Breast epithelium (tissue), 4 donors: ENCODE data around the gene PPP4R1. TPM values are rescaled to one million over a fixed set of nuclear protein-coding genes. Genes with fewer than 3 reads are reported as not detected.
"Not testable (repeated sequence)": the region's sequence is repeated elsewhere in the genome, so short reads cannot be mapped to it uniquely, and the experiment has no call there.

Experiments
- DNase-seq, 2 donors: peaks; one replicate each; pipeline ENCODE4 v3.0.0-alpha.2; 2019; ENCODE audit warnings: low spot score in 2 of 2
- H3K27ac ChIP-seq, 2 donors: fragments of 200-600 bp; sonication (generic) in 1 of 2; one replicate each; pipeline ENCODE4 v1.5.1; 2016 to 2019; ENCODE audit warnings: mild to moderate bottlenecking in 1 of 2
- H3K27me3 ChIP-seq, 2 donors: fragments of 200-600 bp; sonication (generic) in 1 of 2; one replicate each; pipeline versions ENCODE4 v1.5.1 to v1.6.0; 2017 to 2019; ENCODE audit warnings: control low read depth in 1 of 2, mild to moderate bottlenecking in 1 of 2
- H3K36me3 ChIP-seq: fragments of 200-600 bp; one replicate; pipeline ENCODE4 v1.5.1; 2019
- H3K4me1 ChIP-seq, 2 donors: fragments of 200-600 bp; sonication (generic); one replicate each; pipeline ENCODE4 v1.5.1; 2016 to 2019; ENCODE audit warnings: control low read depth in 1 of 2
- H3K4me3 ChIP-seq, 3 donors: fragments of 200-600 bp; sonication (generic); 1 replicate in 2 of 3; 2 replicates in 1 of 3; pipeline ENCODE4 v1.5.1; 2016 to 2019; ENCODE audit warnings: mild to moderate bottlenecking in 3 of 3, moderate library complexity in 2 of 3
- H3K9me3 ChIP-seq, 2 donors: fragments of 200-600 bp; sonication (generic) in 1 of 2; one replicate each; pipeline ENCODE4 v1.5.1; 2016 to 2019; ENCODE audit warnings: control low read depth in 1 of 2
- POLR2A ChIP-seq: fragments of 450-650 bp; IDR thresholded peaks from one replicate; pipeline ENCODE4 v1.6.1; 2016; ENCODE audit warnings: antibody characterized with exemption, mild to moderate bottlenecking, moderate library complexity
- POLR2AphosphoS5 ChIP-seq, 3 donors: sonication (generic); formaldehyde crosslinking; IDR thresholded peaks; one replicate each; pipeline ENCODE4 v1.6.1; 2017; ENCODE audit warnings: antibody characterized with exemption in 3 of 3
- intact Hi-C: fragments of 100-400 bp; cut with DNase I; formaldehyde crosslinking; loops from one replicate; pipeline ENCODE4 v1.15.1; 2023; ENCODE audit warnings: low total_unique reads
- total RNA-seq, 3 donors: library from RNA; depleted of rRNA; stranded (reverse); fragments of >200 nt; gene quantifications; one replicate each; pipeline ENCODE4 v1.1.0, GENCODE V29; 2016
- TF ChIP-seq, protein P1 (sequence below), 3 donors: fragments of 450-650 bp; IDR thresholded peaks; one replicate each; pipeline ENCODE4 v1.5.1; 2016 to 2017; ENCODE audit warnings: antibody characterized with exemption in 3 of 3, mild to moderate bottlenecking in 3 of 3, moderate library complexity in 3 of 3

PPP4R1 gene
- total RNA-seq, 3 donors from 2014 or later = 66.7 to 139 (median 93.4) TPM

DNA sequence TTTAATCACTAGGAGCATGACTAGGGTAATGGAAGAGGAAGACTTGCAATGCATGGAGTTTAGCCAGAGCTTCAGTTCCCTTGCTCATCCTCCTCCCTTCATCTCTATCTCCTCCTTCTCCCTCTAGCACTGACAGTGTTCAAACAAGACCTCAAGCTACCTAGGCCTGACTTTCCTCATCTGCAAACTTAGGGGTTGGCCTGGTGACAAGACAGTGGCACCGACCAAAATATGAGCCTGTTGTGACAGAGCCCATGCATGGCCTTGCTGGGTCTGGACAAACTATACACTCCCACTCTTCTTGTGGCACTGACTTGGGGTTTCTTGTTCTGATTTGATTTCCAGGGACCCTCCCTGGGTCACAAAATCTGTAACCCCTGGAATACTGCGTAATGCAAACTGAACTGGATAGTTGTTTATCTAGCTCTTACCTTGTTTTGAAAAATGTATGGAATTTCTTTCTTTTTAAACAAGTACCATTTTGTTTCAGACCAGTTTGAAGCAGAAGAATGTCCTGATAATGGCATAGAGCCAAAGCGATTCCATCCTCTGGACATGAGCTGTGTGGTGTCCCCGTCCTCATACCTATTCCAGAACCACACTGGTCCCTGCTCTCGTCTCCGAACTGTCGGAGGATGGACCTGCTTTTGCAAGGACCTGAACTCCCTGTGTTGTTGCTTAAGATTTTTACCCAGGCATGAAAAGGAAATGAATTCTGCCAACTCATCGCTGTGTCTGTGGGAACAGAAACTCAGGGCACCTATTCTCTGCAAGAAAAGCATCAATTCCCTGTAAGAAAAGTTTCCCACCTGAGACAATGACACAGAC is 33.4 kb upstream of the PPP4R1 start:
- Histone ChIP-seq H3K27me3 (no peaks in the 10 kb centered on the region), H3K9me3 (no peaks in the 10 kb centered on the region), H3K27ac (no peak overlapping the region), H3K4me3 (no peak overlapping the region), H3K4me1 (no peaks in the 10 kb centered on the region), H3K36me3 (no peaks in the 10 kb centered on the region)
- no peak for DNase-seq
- no peak for TF ChIP-seq POLR2AphosphoS5 (IDR thresholded peaks at IDR 0.05)
- TF ChIP-seq, protein P1, sequence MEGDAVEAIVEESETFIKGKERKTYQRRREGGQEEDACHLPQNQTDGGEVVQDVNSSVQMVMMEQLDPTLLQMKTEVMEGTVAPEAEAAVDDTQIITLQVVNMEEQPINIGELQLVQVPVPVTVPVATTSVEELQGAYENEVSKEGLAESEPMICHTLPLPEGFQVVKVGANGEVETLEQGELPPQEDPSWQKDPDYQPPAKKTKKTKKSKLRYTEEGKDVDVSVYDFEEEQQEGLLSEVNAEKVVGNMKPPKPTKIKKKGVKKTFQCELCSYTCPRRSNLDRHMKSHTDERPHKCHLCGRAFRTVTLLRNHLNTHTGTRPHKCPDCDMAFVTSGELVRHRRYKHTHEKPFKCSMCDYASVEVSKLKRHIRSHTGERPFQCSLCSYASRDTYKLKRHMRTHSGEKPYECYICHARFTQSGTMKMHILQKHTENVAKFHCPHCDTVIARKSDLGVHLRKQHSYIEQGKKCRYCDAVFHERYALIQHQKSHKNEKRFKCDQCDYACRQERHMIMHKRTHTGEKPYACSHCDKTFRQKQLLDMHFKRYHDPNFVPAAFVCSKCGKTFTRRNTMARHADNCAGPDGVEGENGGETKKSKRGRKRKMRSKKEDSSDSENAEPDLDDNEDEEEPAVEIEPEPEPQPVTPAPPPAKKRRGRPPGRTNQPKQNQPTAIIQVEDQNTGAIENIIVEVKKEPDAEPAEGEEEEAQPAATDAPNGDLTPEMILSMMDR (IDR thresholded peaks at IDR 0.05) = no peak
- intact Hi-C loops = no loop called here

DNA sequence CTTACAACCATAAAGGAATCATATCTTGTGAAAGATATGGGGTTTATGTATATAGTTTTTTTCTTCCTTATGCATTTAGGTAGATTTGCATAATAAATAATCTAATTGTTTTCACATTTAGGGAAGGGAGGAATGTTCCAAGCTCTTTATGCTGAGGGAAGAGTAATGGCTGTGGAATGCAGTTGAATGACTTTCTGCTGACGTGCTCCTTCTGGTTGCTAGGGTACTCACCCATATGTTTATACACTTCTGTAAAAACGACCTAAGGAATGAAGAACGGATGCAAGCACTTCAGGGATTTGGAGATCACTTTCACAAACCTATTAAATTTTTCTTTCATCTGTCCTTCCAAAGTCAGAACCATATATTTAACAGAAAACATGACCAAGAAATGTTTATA is 29.2 kb upstream of the PPP4R1 start:
- H3K4me1 ChIP-seq = no peaks in the 10 kb centered on the region
- peak in 1 of 2 donors; percentile 63 for DNase-seq
- peak in 1 of 3 donors; percentile 26 for TF ChIP-seq POLR2AphosphoS5 (IDR thresholded peaks at IDR 0.05)
- TF ChIP-seq POLR2A = no peak
- no peaks in the 10 kb centered on the region for H3K27me3 ChIP-seq
- peak overlapping the region in 1 of 2 donors; percentile 4 for H3K27ac ChIP-seq
- H3K36me3 ChIP-seq = no peaks in the 10 kb centered on the region
- H3K9me3 ChIP-seq = no peaks in the 10 kb centered on the region
- intact Hi-C loops = no loop called here
- H3K4me3 ChIP-seq = no peak overlapping the region

GRCh38 chr18:9642799-9643462 is 28.6 kb upstream of the PPP4R1 start:
- TF ChIP-seq, protein P1 (IDR thresholded peaks at IDR 0.05) = no peak
- TF ChIP-seq POLR2A = no peak
- no peak for TF ChIP-seq POLR2AphosphoS5 (IDR thresholded peaks at IDR 0.05)
- intact Hi-C loops = no loop called here
- H3K4me1 ChIP-seq = no peaks in the 10 kb centered on the region

DNA sequence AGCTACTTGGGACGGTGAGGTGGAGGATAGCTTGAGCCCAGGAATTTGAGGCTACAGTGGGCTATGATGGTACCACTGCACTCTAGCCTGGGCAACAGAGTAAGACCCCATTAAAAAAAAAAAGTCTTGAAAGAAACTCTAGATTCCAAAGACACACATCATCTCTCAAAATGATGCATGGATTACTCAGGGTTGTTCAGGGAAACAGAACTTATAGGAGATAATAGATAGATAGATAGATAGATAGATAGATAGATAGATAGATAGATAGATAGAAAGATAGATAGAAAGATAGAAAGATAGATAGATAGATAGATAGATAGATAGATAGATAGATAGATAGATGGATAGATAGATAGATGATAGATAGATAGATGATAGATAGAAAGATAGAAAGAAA is 26.7 kb upstream of the PPP4R1 start:
- H3K27ac ChIP-seq, H3K27me3 ChIP-seq, H3K36me3 ChIP-seq, H3K9me3 ChIP-seq, intact Hi-C loops, H3K4me1 ChIP-seq, DNase-seq, H3K4me3 ChIP-seq: not testable (repeated sequence)

More at GRCh38 chr18:9642799-9643462, 28.6 kb upstream of the PPP4R1 start:
- no peaks in the 10 kb centered on the region for H3K27me3 ChIP-seq
- no peak overlapping the region for H3K4me3 ChIP-seq
- DNase-seq = no peak
- no peaks in the 10 kb centered on the region for H3K36me3 ChIP-seq
- H3K9me3 ChIP-seq = no peaks in the 10 kb centered on the region
- peak overlapping the region; percentile 4 to 43 for H3K27ac ChIP-seq

DNA sequence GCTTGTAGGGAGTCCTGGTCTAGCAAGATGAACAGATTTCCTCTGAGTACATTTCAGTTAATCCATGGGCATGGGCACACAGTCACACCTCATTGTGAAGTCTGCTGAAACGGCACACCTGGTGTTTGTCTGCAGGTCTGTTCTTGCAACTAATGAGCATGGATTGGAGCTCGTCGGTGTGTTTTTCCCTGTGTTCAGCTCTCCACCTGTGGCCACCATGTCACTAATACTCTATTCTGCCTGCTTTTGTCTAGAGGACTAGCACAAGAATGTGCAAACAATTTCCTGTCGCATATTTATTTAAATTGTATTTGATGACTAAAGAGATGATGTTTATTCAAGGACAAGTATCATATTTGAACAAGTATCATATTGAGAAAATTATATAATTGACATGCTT is 24.5 kb upstream of the PPP4R1 start:
- intact Hi-C loops = no loop called here
- Histone ChIP-seq H3K27ac (no peak overlapping the region), H3K9me3 (no peaks in the 10 kb centered on the region), H3K4me1 (no peaks in the 10 kb centered on the region), H3K27me3 (no peaks in the 10 kb centered on the region), H3K4me3 (no peak overlapping the region), H3K36me3 (no peaks in the 10 kb centered on the region)
- DNase-seq = no peak
- TF ChIP-seq POLR2A (no peak), POLR2AphosphoS5 (IDR thresholded peaks at IDR 0.05) (no peak)
- TF ChIP-seq, protein P1 (IDR thresholded peaks at IDR 0.05) = no peak
